Fibroblast of skin of right quadriceps (primary cell): ENCODE measurements around the gene MYO5A.

Experiments
- DNase-seq: peaks from one replicate; pipeline ENCODE4 v3.0.0-alpha.2; 2013

MYO5A gene

GRCh38 chr15:52360229-52361203, 168.2 kb downstream of the MYO5A start:
- no peak for DNase-seq

- no peak for DNase-seq
Measured at GRCh38 chr15:52359722-52360121, 169.0 kb downstream of the MYO5A start.

- no peak for DNase-seq
Measured at GRCh38 chr15:52357949-52358348, 170.7 kb downstream of the MYO5A start.

- DNase-seq, result no peak
Measured at GRCh38 chr15:52352086-52352485, 176.6 kb downstream of the MYO5A start.

DNA sequence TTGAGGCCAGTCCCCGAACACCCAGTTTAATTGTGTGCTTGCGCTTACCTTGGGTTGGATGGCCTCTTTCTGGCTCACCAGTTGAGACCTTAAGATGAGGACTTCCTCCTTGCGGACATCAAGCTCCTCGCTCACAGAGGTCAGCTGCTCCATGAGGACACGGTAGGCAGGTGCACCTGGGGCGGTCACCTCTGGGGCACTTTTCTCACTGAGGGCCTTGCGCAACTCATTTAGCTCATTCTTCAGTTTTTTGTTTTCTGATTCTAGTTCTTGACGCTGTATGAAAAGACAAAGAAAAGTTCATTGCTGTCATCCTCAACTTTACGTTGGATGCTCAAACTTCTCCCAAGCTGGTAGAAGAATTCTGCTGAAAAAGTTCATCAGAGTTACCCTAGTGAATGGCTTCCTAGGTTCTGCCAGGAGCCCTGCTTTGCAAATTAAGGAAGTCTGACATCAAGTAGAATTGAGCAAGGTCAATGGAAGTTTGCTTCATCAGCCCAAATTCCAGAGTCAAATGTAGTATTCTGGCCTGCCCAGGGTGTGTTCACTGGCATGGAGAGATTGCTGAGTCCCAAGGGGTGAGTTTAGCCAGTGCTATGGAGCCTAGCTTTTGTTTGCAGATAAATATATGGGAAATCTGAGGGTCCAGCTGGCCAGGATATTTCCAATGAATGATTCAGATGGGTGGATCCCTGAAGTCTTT, 177.3 kb downstream of the MYO5A start:
- peak; percentile 32 for DNase-seq

DNA sequence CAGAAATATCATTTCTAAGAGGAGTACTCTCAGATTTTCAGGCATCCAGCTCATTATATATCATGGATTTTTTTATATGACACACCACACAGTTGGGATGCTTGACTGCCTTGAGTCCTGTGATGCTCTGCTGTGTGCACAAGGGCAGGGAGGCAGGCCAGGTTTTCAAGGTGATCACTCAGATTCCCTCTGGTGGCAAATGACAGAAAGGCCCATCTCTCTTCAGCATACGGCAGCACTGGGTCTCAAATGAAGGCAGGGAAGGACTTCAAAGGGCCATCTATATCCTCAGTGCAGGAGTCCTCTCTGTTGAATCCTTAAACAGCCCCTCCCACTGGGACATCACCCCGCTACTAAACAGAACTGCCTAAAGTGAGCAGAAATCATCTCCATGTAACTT, 178.3 kb downstream of the MYO5A start:
- DNase-seq, result no peak

DNA sequence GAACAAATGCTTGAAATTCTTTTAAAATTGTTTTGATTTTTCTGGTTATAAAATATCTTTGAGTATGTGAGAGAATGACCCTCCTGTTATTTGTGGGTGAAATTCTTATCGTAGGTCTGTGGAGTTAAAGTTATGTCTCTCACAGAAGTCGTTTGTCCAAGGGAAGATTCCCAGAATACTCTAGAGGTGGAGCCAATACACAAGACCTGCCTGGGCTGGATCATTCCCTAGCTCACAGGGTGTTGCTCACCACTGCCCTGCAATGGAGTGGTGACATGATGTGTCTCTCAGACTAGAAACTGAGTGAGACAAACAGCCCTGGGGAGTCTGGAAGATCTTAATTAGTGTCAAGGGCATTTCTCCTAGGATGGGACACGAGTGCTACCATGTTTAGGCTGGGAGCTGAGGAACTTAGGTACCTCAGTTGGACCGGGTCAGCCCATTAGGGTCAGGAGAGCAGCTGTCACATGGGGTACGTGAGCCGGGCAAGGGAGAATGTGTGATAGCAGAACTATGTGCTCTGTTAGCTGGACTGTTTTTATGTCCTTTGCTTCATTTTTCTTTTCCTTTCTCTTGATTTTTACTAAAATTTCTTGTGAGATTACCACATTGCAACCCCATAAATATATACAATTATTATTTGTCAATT, 179.5 kb downstream of the MYO5A start:
- DNase-seq, result peak; percentile 79

DNA sequence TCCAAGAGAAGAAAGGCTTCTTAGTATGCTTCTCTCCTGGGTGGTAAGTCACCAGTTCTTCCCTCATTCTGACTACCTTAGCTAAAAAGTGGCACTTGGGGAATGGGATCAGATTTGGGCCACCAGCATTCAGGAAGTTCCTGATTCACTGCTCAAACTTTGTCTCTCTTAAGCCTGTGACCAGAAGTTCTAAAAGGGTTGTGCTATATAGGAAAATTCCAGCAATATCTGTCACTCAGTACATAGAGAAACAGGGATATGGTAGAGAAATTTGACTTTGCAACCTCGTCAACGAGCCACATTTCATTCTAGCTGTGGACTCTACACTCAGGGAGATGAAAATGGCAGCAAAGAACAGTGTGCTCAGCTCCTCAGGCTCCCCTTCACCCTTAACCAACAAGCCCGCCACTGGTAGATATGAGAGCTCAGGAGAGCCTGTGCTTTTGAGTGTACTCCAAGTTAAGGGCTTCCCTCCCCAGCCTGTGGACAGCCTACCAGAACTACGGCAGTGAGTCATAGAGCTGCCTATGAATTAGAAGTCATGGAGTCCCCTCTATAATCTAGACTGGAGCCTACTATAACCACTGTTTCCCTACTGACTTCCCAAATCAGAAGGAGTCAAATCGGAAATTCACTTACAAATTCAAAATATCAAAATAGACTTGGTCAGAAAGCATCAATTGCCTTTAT, 180.5 kb downstream of the MYO5A start:
- peak; percentile 53 for DNase-seq

- no peak for DNase-seq
Measured at GRCh38 chr15:52344592-52344991, 184.1 kb downstream of the MYO5A start.

DNA sequence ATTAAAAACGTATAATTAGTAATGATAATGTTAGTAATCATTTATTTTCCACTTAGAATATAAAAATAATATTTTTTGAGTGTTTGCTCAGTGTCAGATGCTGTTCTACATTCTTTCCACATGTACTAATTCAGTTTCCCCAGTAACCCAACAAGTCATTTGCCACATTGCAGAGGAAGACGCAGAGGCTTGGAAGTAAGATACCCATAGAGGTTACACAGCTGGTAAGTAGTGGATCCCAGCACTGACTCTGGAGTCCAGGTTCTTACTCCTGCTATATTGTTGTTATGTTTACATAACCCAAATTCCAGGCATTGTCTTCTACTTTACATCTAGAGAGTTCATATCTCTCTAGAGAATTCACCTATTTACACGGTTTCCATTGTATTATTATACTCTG, 184.8 kb downstream of the MYO5A start:
- no peak for DNase-seq

DNA sequence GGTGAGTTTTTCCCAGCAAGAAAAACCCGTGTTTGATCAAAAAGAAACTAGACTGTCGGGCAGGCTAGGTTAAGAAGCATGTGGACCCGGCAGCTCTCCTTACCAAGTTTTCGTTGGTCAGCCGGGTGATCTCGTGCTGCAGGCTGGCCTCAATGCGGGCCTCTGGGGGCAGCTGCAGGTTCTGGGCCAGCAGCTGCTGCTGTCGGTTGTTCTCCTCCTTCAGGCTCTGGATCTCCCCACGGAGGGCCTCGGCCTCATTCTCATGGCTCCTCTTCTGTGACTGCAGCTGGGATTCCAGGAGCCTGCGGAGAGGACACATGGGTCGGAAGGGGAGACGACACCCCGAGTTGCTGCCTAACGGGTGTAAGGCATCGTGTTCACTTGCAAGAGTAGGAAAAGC, 188.6 kb downstream of the MYO5A start:
- DNase-seq, result no peak

DNA sequence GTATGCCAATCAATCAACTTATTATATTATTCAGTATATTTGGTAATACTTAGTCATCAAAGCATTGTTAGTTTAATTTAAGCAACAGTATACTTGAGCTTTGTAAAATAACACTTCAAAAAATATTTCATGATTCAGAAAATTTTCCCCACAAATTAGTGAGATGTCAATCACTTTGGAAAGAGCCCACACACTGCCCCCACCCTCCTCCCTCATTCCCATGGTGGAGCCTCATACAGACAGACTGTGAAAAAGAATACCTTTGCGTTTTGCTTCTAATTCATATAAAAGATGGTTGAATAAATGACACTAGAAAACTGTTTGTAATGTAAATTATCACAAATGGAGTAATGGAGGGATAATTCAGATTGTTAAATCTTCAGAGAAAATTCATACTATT, 189.8 kb downstream of the MYO5A start:
- no peak for DNase-seq

DNA sequence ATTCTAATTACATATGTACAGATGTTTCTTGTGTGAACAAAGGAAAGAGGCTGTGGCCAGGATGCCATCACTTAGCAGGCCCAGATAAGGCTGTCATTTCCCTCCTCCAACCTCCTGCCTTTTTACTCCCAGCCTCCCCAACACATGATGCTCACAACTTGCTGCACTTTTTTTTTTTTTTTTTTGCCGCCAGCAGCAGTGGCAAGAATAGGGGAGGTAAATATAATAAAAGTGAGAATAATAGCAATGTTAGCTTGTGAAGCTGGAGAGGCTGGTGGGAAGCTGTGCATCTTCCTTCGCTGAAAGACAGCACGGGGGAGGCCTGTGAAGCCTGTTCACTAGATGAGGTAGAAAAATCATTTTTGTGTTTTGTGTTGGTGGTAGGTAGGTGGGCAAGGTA, 190.6 kb downstream of the MYO5A start:
- DNase-seq, result no peak

DNA sequence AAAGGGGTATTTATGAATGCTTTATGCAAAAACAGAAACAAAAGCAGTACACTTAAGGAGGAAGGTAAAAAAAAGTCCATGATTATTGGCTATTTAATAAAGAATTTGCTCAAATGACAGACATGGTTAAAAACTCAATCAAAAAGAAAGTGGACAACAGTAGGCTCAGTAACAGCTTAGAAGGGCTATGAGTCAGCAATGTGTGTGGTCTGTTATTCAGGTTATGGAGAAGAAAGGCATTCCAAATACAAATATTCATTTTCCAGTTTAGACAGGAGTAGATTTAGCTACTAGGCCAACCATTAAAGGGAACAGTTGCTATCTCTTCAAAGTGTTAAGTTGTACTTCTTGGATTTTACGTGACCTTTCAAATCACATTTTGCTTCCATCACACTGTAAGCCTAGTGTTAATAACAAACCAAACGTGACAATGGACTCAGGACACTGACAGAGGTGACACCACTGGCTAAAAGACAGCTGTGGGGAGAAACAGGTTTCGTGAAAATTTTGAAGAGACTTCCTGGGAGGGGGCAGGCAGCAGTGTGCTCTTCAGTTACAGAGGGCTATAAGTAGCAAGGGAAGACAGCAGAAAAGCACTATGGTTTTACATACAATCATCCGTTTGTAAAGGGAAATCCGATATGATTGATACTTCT, 191.4 kb downstream of the MYO5A start:
- DNase-seq, result peak; percentile 70

DNA sequence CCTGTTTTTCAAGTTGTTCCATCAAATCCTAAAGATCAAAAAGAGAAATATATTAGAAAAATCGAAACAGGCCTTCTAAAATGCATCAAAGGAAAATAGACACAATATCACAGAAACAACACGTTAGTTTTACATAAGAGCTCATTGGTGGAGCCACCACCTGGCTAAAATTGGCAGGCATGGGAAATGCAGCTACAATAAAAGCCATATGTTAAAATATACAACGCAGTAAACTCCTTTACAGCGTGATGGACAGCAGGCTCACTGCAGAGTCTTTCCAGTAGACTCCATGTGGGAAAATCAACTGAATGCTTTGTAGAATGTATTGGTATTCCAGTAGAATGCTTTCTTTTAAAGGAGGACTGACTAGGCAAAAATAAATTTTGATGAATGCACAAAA, 192.2 kb downstream of the MYO5A start:
- peak; percentile 7 for DNase-seq

GRCh38 chr15:52334491-52335160, 194.1 kb downstream of the MYO5A start:
- DNase-seq, result peak; percentile 41

- DNase-seq, result peak; percentile 46
Measured at GRCh38 chr15:52331490-52332240, 197.0 kb downstream of the MYO5A start.

DNA sequence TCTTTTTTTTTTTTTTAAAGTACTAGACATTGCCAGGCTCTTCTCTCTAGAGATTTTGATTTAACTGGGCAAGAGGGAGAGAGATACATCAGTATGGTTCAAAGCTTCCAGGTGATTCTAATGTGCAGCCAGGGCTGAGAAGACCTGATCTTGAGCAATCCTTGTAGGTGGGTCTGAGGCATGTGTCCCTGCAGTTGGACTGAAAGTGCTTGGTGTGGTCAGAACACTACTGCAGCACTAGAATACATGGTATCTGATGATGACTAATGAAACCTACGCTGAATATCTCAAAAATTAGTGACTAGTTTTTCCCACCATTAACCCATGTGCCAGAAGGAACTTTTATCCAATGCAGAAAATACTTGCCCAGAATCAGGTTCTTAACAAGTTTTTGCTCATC, 198.7 kb downstream of the MYO5A start:
- no peak for DNase-seq

DNA sequence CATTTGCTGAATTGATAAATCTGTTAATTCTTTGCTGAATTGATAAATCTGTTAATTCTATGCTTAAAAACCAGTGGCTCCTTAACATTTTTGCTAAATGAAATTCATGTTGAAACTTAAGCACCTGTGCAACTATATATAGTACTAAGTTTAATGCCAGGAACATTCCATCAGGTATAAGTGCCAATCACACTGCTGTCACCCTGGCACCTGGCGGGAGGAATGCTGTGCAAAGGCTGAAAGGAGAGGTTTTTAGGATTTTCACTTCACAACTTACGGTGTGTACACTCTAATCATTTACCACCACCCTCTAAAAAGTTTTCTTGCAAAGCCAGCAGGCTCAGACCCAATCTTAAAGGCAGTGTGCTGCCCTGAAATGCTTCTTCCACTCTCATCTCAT, 199.5 kb downstream of the MYO5A start:
- no peak for DNase-seq

DNA sequence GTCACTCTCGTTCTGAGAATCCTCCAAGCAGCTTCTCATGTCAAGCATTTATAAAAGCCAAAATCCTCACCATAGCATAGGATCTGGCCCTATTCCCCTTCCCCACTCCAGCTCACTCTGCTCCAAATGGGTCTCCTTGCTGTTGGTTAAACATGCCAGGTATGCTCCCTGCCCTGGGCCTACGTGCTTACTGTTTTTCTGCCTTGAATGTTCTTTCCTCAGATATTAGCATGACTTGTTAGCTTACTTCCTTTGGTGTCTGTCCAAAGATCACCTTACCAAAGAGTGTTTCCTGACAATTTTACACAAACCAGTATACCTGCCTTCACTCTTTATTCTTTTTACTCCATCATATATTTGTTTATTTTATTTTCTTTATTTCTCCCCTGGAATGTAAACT, 200.0 kb downstream of the MYO5A start:
- DNase-seq, result no peak

GRCh38 chr15:52326756-52327155, 201.9 kb downstream of the MYO5A start:
- DNase-seq, result peak; percentile 17
